Spinal cord (tissue), 10 donors: ENCODE results near the gene PMVK. TPM values are rescaled to one million over a fixed set of nuclear protein-coding genes. Genes with fewer than 3 reads are reported as not detected.

ENCODE experiments used
- DNase-seq, 6 donors: peaks; one replicate each; pipeline versions ENCODE4 v3.0.0 to v3.0.0-alpha.2; 2013 to 2015; ENCODE audit warnings: low spot score in 6 of 6, low read depth in 4 of 6
- H3K27ac ChIP-seq: one replicate; pipeline ENCODE4 v1.5.1; 2013; ENCODE audit warnings: low read depth, low read length, control low read depth
- H3K27me3 ChIP-seq: one replicate; pipeline ENCODE4 v1.6.1; 2013; ENCODE audit warnings: low read length; ENCODE audit not compliant: control insufficient read depth, insufficient read depth
- H3K36me3 ChIP-seq: one replicate; pipeline ENCODE4 v1.6.1; 2013; ENCODE audit warnings: low read length; ENCODE audit not compliant: control insufficient read depth, insufficient read depth
- H3K4me1 ChIP-seq: one replicate; pipeline ENCODE4 v1.6.1; 2013; ENCODE audit warnings: low read length; ENCODE audit not compliant: control insufficient read depth, insufficient read depth
- H3K4me3 ChIP-seq: one replicate; pipeline ENCODE4 v1.5.1; 2013; ENCODE audit warnings: low read depth, low read length, control low read depth
- H3K9me3 ChIP-seq: one replicate; pipeline ENCODE4 v1.6.1; 2013; ENCODE audit warnings: low read length; ENCODE audit not compliant: control insufficient read depth, insufficient read depth
- WGBS: methylation state at CpG from one replicate; pipeline ENCODE4 v1.1.5; 2013; ENCODE audit warnings: missing lambda C conversion rate; ENCODE audit not compliant: insufficient coverage; 5-methylcytosine and 5-hydroxymethylcytosine counted together
- polyA plus RNA-seq, 2 donors: library from polyadenylated mRNA; unstranded; fragments of 120-200 nt; gene quantifications; one replicate each; pipeline ENCODE4 v1.2.1, GENCODE V29; 2013; ENCODE audit not compliant: insufficient read length in 2 of 2
- total RNA-seq, 2 donors: library from RNA; depleted of rRNA in 1 of 2; stranded (reverse); fragments of 120-200 nt in 1 of 2; fragments of >200 nt in 1 of 2; gene quantifications; one replicate each; pipeline versions ENCODE4 v1.2.3 to v1.2.4, GENCODE V29; 2013 to 2014
- donor health status: healthy.

PMVK gene
- total and polyA plus RNA-seq, 4 donors = 10.6 to 45.3 (median 29.3) TPM

GRCh38 chr1:154884869-154885701 lies 51.4 kb downstream of the PMVK start:
- 40% methylated on average over 3 of the region's 6 CpGs for WGBS
- peaks cover 5% of the 10 kb centered on the region for H3K27me3 ChIP-seq
- no peak overlapping the region for H3K4me3 ChIP-seq
- peaks cover 6% of the 10 kb centered on the region for H3K4me1 ChIP-seq
- peak in 1 of 6 donors; percentile 58 for DNase-seq
- H3K9me3 ChIP-seq = no peaks in the 10 kb centered on the region
- no peak overlapping the region for H3K27ac ChIP-seq
- H3K36me3 ChIP-seq = no peaks in the 10 kb centered on the region

DNA sequence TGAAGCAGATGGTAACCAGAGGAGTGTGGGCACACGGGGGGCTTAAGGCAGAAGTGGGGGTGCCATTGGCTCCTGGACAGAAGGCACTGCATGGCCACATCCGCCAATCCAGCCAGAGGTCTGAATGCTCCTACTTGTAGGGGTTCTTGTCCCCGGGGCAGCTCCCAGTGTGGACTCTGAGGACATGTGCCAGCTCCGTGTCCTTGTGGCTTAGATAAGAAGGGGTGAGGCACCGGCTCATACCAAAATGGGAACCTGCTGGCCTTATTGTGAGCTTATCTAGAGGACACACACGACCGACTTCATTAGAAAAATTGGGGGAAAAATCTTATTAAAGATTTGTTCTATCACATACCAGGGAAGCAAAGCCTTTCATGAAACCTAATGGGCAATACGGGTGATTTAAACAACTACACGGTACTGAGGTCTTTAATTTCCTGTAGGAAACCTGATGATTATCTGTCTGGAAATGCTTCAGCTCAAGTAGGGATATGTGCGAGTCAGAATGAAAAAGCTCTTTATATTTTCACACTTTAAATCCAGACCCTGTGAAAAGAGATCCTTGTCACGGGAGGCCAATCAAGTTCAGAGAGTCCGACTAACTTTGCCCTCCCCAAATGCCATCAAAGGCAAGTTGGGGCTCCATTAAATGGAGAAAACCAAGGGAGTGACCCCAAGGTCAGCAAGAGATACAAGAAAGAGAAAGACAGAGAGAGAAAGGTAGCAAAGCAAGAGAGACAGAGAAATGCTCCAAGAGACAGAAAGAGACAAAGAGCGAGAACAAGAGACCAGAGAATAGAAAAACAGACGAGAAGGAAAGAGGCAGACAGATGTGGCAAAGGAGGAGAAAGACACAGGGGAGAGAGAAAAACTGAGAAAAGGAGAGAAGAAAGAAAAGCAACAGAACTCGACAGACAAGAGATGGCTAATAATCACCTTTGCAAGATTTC lies 52.3 kb downstream of the PMVK start:
- no peak for DNase-seq
- Histone ChIP-seq H3K36me3 (no peaks in the 10 kb centered on the region), H3K4me1 (peaks cover 10% of the 10 kb centered on the region), H3K27ac (no peak overlapping the region), H3K9me3 (no peaks in the 10 kb centered on the region), H3K4me3 (no peak overlapping the region), H3K27me3 (peaks cover 5% of the 10 kb centered on the region)
- 70% methylated on average over 8 of the region's 15 CpGs for WGBS

DNA sequence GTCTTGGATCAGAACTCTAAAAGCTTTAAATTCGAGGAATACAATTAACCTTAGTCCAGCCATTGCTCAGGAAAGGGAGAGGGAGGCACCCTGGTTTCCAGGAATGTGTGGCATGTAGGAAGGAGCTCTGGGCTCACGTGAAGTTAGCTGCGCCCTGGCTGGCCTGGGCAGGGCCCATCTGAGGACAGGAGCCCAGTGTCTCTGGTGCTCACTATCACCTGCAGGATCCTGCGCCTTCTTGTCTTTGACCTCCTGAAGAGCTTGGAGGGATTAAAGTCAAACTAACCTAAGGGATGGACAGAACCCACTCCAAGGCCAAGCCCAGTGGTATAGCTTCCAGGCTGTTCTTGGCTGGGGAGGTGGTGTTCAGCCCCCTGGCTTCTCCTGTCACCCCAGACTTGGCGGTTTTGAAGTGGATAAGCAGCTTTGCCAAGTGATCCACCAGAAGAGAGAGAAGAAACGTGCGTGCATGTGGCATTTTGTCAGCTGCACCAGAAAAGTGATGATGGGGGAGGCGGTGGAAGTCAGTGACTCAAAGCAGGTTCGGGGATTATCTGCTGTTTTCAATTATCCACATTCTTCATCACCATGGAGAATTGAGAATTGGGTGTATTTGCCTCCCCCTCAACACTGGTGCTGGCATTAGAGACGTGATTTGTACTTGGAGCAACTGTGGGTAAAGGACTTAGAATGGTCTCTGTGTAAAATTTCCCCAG lies 54.5 kb downstream of the PMVK start:
- no peaks in the 10 kb centered on the region for H3K36me3 ChIP-seq
- H3K4me1 ChIP-seq = peaks cover 21% of the 10 kb centered on the region
- H3K9me3 ChIP-seq = no peaks in the 10 kb centered on the region
- WGBS = 92% methylated on average over 6 of the region's 10 CpGs
- H3K27me3 ChIP-seq = no peaks in the 10 kb centered on the region
- DNase-seq = no peak
- no peak overlapping the region for H3K4me3 ChIP-seq
- no peak overlapping the region for H3K27ac ChIP-seq

DNA sequence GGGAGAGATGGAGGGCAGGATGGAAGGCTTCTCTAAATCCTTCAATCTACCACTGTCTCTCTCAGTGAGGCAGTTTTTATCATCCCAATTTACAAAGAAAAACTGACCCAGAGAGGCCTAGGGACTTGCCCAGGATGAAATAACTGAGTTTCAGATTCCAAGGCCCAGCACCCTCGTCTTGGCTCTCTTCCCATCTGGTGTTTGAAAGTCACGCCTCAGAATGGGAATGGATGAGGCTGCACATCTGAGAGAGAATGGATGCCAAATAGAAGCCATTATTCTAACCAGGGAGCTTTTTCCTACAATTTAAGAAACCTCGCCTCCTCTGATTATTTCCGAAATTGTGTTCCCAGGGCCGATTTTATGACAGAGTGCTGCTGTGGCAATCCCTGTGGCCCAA lies 55.8 kb downstream of the PMVK start:
- 37% methylated on average over 4 of the region's 5 CpGs for WGBS
- H3K9me3 ChIP-seq = no peaks in the 10 kb centered on the region
- no peak overlapping the region for H3K27ac ChIP-seq
- no peaks in the 10 kb centered on the region for H3K27me3 ChIP-seq
- DNase-seq = peak in 1 of 6 donors; percentile 58
- H3K4me1 ChIP-seq = peaks cover 21% of the 10 kb centered on the region
- H3K36me3 ChIP-seq = no peaks in the 10 kb centered on the region
- H3K4me3 ChIP-seq = no peak overlapping the region

DNA sequence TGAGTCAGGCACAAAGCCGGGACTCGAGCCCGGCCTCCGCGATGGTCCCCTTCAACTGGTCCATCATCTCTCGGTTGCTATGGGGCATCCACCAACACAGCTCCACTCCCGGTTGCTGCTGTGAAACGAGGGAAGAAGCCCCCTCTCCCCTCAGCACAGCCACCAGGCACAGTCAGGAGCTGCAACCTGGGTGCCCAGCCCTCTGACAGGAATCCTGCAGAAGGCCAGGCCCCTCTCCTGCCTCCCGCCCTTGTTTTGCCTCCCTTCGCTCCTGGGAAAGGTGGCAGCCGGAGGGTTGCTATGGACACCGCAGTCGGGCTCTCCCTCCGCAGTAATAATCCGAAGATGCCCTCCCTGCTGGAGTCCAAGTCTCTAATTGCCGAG lies 57.5 kb downstream of the PMVK start:
- H3K4me3 ChIP-seq = no peak overlapping the region
- no peaks in the 10 kb centered on the region for H3K9me3 ChIP-seq
- peaks cover 21% of the 10 kb centered on the region for H3K4me1 ChIP-seq
- no peak overlapping the region for H3K27ac ChIP-seq
- H3K27me3 ChIP-seq = no peaks in the 10 kb centered on the region
- peak in 1 of 6 donors; percentile 67 for DNase-seq
- H3K36me3 ChIP-seq = no peaks in the 10 kb centered on the region
- 45% methylated on average over 16 of the region's 16 CpGs for WGBS

DNA sequence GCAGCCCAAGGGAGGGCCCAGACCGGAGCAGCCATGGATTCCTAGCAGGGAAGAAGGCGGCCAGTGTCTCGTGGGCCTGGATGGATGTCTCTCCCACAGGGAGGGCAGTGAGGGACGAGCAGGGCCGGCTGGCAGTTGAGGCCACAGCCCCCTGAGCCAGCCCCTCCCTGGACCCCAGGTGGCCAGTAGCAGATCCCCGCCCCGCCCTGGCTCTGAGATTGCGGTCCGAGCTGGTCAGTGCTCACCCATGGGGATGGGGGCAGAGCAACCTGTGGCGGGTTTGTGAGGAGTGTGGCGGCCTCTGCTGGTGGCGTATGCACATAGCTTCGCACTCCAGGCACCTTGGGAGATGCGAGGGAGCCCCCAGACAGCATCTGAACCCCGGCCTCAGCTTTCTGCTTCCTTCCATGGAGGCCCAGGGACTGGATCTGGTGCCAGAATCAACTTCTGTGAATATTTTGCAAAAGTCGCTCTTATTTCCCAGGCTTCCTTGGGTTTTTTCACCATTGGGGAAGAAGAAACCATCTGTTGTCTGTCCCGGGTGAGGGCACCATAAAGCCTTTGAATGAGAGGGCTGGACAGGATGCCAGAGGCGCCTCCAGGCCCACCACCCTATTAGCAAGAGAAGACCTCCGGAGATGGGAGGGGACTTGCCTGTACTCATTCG lies 58.0 kb downstream of the PMVK start:
- Histone ChIP-seq H3K4me1 (peaks cover 21% of the 10 kb centered on the region), H3K4me3 (no peak overlapping the region), H3K36me3 (no peaks in the 10 kb centered on the region), H3K27ac (no peak overlapping the region), H3K27me3 (no peaks in the 10 kb centered on the region), H3K9me3 (no peaks in the 10 kb centered on the region)
- WGBS = 15% methylated on average over 20 of the region's 20 CpGs
- peak in 3 of 6 donors; percentile 68 to 91 (median 89) for DNase-seq

- no peak for DNase-seq
- Histone ChIP-seq H3K36me3 (no peaks in the 10 kb centered on the region), H3K9me3 (no peaks in the 10 kb centered on the region)
Observed at GRCh38 chr1:154877370-154877974, 59.0 kb downstream of the PMVK start.

DNA sequence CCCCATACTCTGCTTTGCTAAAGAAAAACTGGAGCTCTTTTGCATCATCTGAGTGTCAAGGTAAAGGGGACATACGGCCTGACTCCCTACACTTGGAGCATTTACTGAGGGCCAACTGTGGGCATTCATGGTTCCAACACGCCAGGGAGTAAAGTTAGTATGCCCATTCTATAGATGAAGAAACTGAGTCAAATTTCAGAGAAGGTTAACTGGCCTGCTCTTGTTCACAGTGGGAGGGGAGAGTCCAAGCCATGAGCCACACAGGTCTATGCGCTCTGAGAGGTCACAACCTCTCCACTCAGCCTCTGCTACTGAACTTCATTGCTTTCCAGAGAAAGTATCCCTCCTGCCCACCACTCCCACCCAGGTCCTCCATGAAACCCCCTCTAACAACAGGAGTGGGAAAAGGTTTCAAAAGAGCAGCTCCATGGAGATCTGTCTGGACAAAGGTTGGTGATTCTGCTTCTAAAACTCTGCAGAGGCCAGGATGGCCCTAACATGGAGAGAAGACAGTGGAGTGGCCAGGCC lies 59.6 kb downstream of the PMVK start:
- Histone ChIP-seq H3K27me3 (no peaks in the 10 kb centered on the region), H3K4me3 (no peak overlapping the region), H3K36me3 (no peaks in the 10 kb centered on the region), H3K27ac (no peak overlapping the region), H3K4me1 (peaks cover 21% of the 10 kb centered on the region), H3K9me3 (no peaks in the 10 kb centered on the region)
- no peak for DNase-seq
- WGBS = 33% methylated on average over 1 of the region's 3 CpGs

More at GRCh38 chr1:154877370-154877974, 59.0 kb downstream of the PMVK start:
- 78% methylated on average over 15 of the region's 17 CpGs for WGBS
- Histone ChIP-seq H3K4me3 (no peak overlapping the region), H3K4me1 (peaks cover 21% of the 10 kb centered on the region), H3K27ac (no peak overlapping the region), H3K27me3 (no peaks in the 10 kb centered on the region)
